GM21423 (cell line): ENCODE data around the gene HEPN1.

Source experiments
- ATAC-seq: cut with Tn5 transposase; IDR thresholded peaks from one replicate; pipeline ENCODE4 v1.9.1; 2021; ENCODE audit warnings: mild to moderate bottlenecking, moderate library complexity; ENCODE audit not compliant: unreplicated experiment

HEPN1 gene

GRCh38 chr11:124918950-124919349 lies at the start of gene HEPN1:
Gene HEPN1 (plus strand): TSS chr11:124919250.
- no peak for ATAC-seq

- ATAC-seq, result no peak
Measured at GRCh38 chr11:124869331-124869730, 49.7 kb upstream of the HEPN1 start.

GRCh38 chr11:124869856-124870387 lies 49.1 kb upstream of the HEPN1 start:
- ATAC-seq, result no peak

GRCh38 chr11:124870430-124870829 lies 48.6 kb upstream of the HEPN1 start:
- no peak for ATAC-seq

- no peak for ATAC-seq
Measured at GRCh38 chr11:124872280-124872679, 46.8 kb upstream of the HEPN1 start.

GRCh38 chr11:124872741-124873140 lies 46.3 kb upstream of the HEPN1 start:
- ATAC-seq, result no peak

- no peak for ATAC-seq
Measured at GRCh38 chr11:124873951-124874350, 45.1 kb upstream of the HEPN1 start.

GRCh38 chr11:124874571-124875255 lies 44.3 kb upstream of the HEPN1 start:
- ATAC-seq, result no peak

GRCh38 chr11:124875401-124875800 lies 43.6 kb upstream of the HEPN1 start:
- ATAC-seq, result no peak

- peak; percentile 96 for ATAC-seq
Measured at GRCh38 chr11:124875943-124876817, 42.9 kb upstream of the HEPN1 start.

GRCh38 chr11:124876818-124877630 lies 42.0 kb upstream of the HEPN1 start:
- no peak for ATAC-seq

GRCh38 chr11:124877631-124877909 lies 41.5 kb upstream of the HEPN1 start:
- no peak for ATAC-seq

- ATAC-seq, result no peak
Measured at GRCh38 chr11:124877910-124878758, 40.9 kb upstream of the HEPN1 start.

- ATAC-seq, result no peak
Measured at GRCh38 chr11:124878759-124879492, 40.1 kb upstream of the HEPN1 start.

GRCh38 chr11:124879493-124880289 lies 39.4 kb upstream of the HEPN1 start:
- no peak for ATAC-seq

- ATAC-seq, result no peak
Measured at GRCh38 chr11:124880290-124880611, 38.8 kb upstream of the HEPN1 start.

GRCh38 chr11:124880958-124881357 lies 38.1 kb upstream of the HEPN1 start:
- no peak for ATAC-seq

- no peak for ATAC-seq
Measured at GRCh38 chr11:124882339-124883071, 36.5 kb upstream of the HEPN1 start.
